H9 (cell line): ENCODE results near the gene EPAS1. TPM values are rescaled to one million over a fixed set of nuclear protein-coding genes. Genes with fewer than 3 reads are reported as not detected.

Experiments used
- DNase-seq: peaks from one replicate; pipeline ENCODE4 v3.0.0-alpha.2; 2017
- H2AFZ ChIP-seq: one replicate; pipeline ENCODE4 v1.6.1; 2013; ENCODE audit warnings: mild to moderate bottlenecking, low read length, control low read depth, moderate library complexity
- H2AK5ac ChIP-seq: 2 replicates; pipeline ENCODE4 v1.6.1; 2013; ENCODE audit warnings: low read length, control low read depth, mixed read lengths; ENCODE audit not compliant: insufficient read length
- H2BK120ac ChIP-seq: one replicate; pipeline ENCODE4 v1.6.1; 2013; ENCODE audit warnings: low read depth, mild to moderate bottlenecking, low read length, control low read depth, inconsistent platforms; ENCODE audit not compliant: poor library complexity, severe bottlenecking
- H2BK12ac ChIP-seq: 2 replicates; pipeline ENCODE4 v1.6.1; 2013; ENCODE audit warnings: low read length, control low read depth, mixed read lengths, low read depth; ENCODE audit not compliant: insufficient read length
- H2BK15ac ChIP-seq: 2 replicates; pipeline ENCODE4 v1.6.1; 2013; ENCODE audit warnings: low read depth, low read length, control low read depth
- H2BK20ac ChIP-seq: one replicate; pipeline ENCODE4 v1.6.1; 2013; ENCODE audit warnings: low read depth, mild to moderate bottlenecking, low read length, control low read depth, inconsistent platforms; ENCODE audit not compliant: poor library complexity, severe bottlenecking
- H2BK5ac ChIP-seq: 2 replicates; pipeline ENCODE4 v1.6.1; 2013; ENCODE audit warnings: low read length, control low read depth, mixed read lengths; ENCODE audit not compliant: insufficient read length
- H3K14ac ChIP-seq: 2 replicates; pipeline ENCODE4 v1.6.1; 2013; ENCODE audit warnings: low read length, control low read depth; ENCODE audit not compliant: insufficient read depth
- H3K18ac ChIP-seq: 2 replicates; pipeline ENCODE4 v1.6.1; 2013; ENCODE audit warnings: low read depth, mild to moderate bottlenecking, mixed read lengths, low read length, control low read depth; ENCODE audit not compliant: insufficient read length
- H3K23ac ChIP-seq: 2 replicates; pipeline ENCODE4 v1.6.1; 2013; ENCODE audit warnings: low read length, control low read depth, mixed read lengths, low read depth; ENCODE audit not compliant: insufficient read length
- H3K23me2 ChIP-seq: 2 replicates; pipeline ENCODE4 v1.6.1; 2013; ENCODE audit warnings: low read depth, mild to moderate bottlenecking, mixed read lengths, low read length, control low read depth; ENCODE audit not compliant: insufficient read length, poor library complexity, severe bottlenecking
- H3K27ac ChIP-seq: 2 replicates; pipeline ENCODE4 v1.5.1; 2013; ENCODE audit warnings: low read length, control low read depth, mixed read lengths, low read depth; ENCODE audit not compliant: insufficient read length
- H3K27me3 ChIP-seq: 2 replicates; pipeline ENCODE4 v1.6.1; 2013; ENCODE audit warnings: low read length, control low read depth, inconsistent platforms; ENCODE audit not compliant: insufficient read depth
- H3K4ac ChIP-seq: 2 replicates; pipeline ENCODE4 v1.6.1; 2013; ENCODE audit warnings: low read depth, mild to moderate bottlenecking, control low read depth, inconsistent platforms, low read length, moderate library complexity
- H3K4me1 ChIP-seq: 2 replicates; pipeline ENCODE4 v1.6.1; 2013; ENCODE audit warnings: low read length, control low read depth, inconsistent platforms; ENCODE audit not compliant: insufficient read depth
- H3K4me2 ChIP-seq: 2 replicates; pipeline ENCODE4 v1.6.1; 2013; ENCODE audit warnings: low read length, control low read depth, mixed read lengths; ENCODE audit not compliant: insufficient read length, insufficient read depth
- H3K56ac ChIP-seq: 2 replicates; pipeline ENCODE4 v1.6.1; 2013; ENCODE audit warnings: low read depth, mild to moderate bottlenecking, mixed read lengths, low read length, control low read depth; ENCODE audit not compliant: insufficient read length
- H3K79me1 ChIP-seq: 2 replicates; pipeline ENCODE4 v1.6.1; 2013; ENCODE audit warnings: low read depth, mild to moderate bottlenecking, moderate library complexity, low read length, control low read depth, inconsistent platforms; ENCODE audit not compliant: insufficient read depth, poor library complexity, severe bottlenecking
- H3K79me2 ChIP-seq: 2 replicates; pipeline ENCODE4 v1.6.1; 2013; ENCODE audit warnings: low read length, control low read depth, inconsistent platforms; ENCODE audit not compliant: insufficient read depth
- H3K9ac ChIP-seq: 2 replicates; pipeline ENCODE4 v1.6.1; 2013; ENCODE audit warnings: low read length, control low read depth, mixed read lengths; ENCODE audit not compliant: insufficient read length; ENCODE audit errors: extremely low read depth
- H3K9me3 ChIP-seq: one replicate; pipeline ENCODE4 v1.6.1; 2013; ENCODE audit warnings: low read depth, low read length, inconsistent platforms; ENCODE audit not compliant: control insufficient read depth
- H3T11ph ChIP-seq: one replicate; pipeline ENCODE4 v1.6.1; 2013; ENCODE audit warnings: mild to moderate bottlenecking, low read length, control low read depth, inconsistent platforms
- H4K20me1 ChIP-seq: one replicate; pipeline ENCODE4 v1.6.1; 2013; ENCODE audit not compliant: control insufficient read depth, insufficient read length, insufficient read depth
- H4K5ac ChIP-seq: 2 replicates; pipeline ENCODE4 v1.6.1; 2013; ENCODE audit warnings: low read depth, mild to moderate bottlenecking, mixed read lengths, low read length, control low read depth; ENCODE audit not compliant: insufficient read length
- H4K8ac ChIP-seq: replicated peaks from 2 replicates; pipeline ENCODE4 v1.6.1; 2013; ENCODE audit warnings: low read length, control low read depth, mixed read lengths, low read depth; ENCODE audit not compliant: insufficient read length
- H4K91ac ChIP-seq: 2 replicates; pipeline ENCODE4 v1.6.1; 2013; ENCODE audit warnings: low read depth, mild to moderate bottlenecking, moderate library complexity, mixed read lengths, low read length, control low read depth; ENCODE audit not compliant: insufficient read length
- H3K27ac Mint-ChIP-seq, 3 experiments: 2 replicates in 2 of 3; 3 replicates in 1 of 3; pipeline ENCODE4 v1.8.0; 2020 to 2021; ENCODE audit warnings: mixed read lengths in 3 of 3, mild to moderate bottlenecking in 1 of 3, moderate library complexity in 1 of 3
- H3K27me3 Mint-ChIP-seq: 2 replicates; pipeline ENCODE4 v1.8.0; 2021; ENCODE audit warnings: low read depth, mild to moderate bottlenecking, moderate library complexity, mixed read lengths
- H3K36me3 Mint-ChIP-seq, 3 experiments: 2 replicates in 2 of 3; 3 replicates in 1 of 3; pipeline ENCODE4 v1.8.0; 2020 to 2021; ENCODE audit warnings: low read depth in 3 of 3, mixed read lengths in 3 of 3; ENCODE audit not compliant: insufficient read depth in 1 of 3
- H3K4me1 Mint-ChIP-seq, 2 experiments: 2 replicates each; pipeline ENCODE4 v1.8.0; 2020; ENCODE audit warnings: mixed read lengths in 2 of 2
- H3K4me3 Mint-ChIP-seq, 2 experiments: 2 replicates in 1 of 2; 3 replicates in 1 of 2; pipeline ENCODE4 v1.8.0; 2020 to 2021; ENCODE audit warnings: mild to moderate bottlenecking in 2 of 2, mixed read lengths in 2 of 2, moderate library complexity in 1 of 2
- H3K9me3 Mint-ChIP-seq, 2 experiments: 2 replicates in 1 of 2; 3 replicates in 1 of 2; pipeline ENCODE4 v1.8.0; 2020; ENCODE audit warnings: mild to moderate bottlenecking in 2 of 2, mixed read lengths in 2 of 2, moderate library complexity in 1 of 2
- CTCF ChIP-seq: fragments of 200-600 bp; sonication (generic); conservative IDR thresholded peaks from 3 replicates; pipeline ENCODE4 v1.8.0; 2021; ENCODE audit warnings: antibody characterized with exemption, mild to moderate bottlenecking
- WGBS: extraction: QIAGEN DNeasy Blood & Tissue Kit; methylation state at CpG from one replicate; pipeline ENCODE4 v1.1.7; 2013; ENCODE audit warnings: missing lambda C conversion rate, low lambda C conversion rate, mixed read lengths; ENCODE audit not compliant: insufficient read length; ENCODE audit errors: extremely low coverage; 5-methylcytosine and 5-hydroxymethylcytosine counted together
- total RNA-seq: library from RNA; stranded (reverse); gene quantifications from 2 replicates; pipeline ENCODE4 v1.2.1, GENCODE V29; 2021

EPAS1 gene
- total RNA-seq, 1 experiment from 2014 or later, result 1.1 TPM

DNA sequence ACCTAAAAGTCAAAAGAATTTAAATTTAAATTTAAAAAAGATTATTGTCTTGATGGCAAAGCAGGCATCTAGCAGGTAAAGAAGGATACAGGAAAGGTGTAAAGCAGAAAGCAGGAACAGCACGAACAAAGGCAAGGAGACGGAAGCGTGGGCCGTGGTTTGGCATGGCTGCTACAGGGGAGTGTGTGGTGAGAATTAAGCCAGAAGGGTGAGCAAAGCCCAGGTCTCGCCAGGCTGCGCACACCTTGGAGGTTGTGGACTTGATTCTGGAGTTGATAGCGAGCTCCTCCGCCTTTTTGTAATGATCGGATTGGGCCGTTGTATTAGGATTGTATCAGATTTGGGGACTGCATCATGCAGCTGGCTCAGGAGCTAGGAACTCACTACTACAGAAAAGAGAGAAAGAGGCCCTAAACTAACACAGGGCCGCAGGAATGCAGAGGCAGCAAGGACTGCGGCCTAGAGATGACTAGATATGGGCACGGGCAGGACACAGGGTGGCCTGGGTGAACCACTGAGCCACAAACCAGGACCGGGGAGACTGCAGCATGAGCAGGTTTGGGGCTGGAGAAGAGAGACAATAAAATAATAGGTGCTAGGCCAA, 110.7 kb downstream of the EPAS1 start:
- Histone ChIP-seq H3K4me1 (no peaks in the 10 kb centered on the region), H2BK15ac (no peak overlapping the region), H4K91ac (no peak overlapping the region), H2BK5ac (no peak overlapping the region), H3K23me2 (no peaks in the 10 kb centered on the region), H3K14ac (no peak overlapping the region; the same call in 1 of the 2 replicates), H3K9me3 (no peaks in the 10 kb centered on the region), H4K5ac (no peak overlapping the region), H3K18ac (no peak overlapping the region), H3K79me2 (no peaks in the 10 kb centered on the region), H2BK20ac (no peak overlapping the region), H4K8ac (no peak overlapping the region), H3K27ac (no peak overlapping the region), H3K56ac (no peak overlapping the region), H3K4me2 (no peak overlapping the region), H2AFZ (no peak overlapping the region), H2AK5ac (no peak overlapping the region), H3K79me1 (no peaks in the 10 kb centered on the region), H3K27me3 (no peaks in the 10 kb centered on the region), H2BK12ac (no peak overlapping the region), H4K20me1 (no peaks in the 10 kb centered on the region), H3K9ac (no peak overlapping the region), H2BK120ac (no peak overlapping the region), H3K4ac (no peak overlapping the region), H3K23ac (no peak overlapping the region), H3T11ph (no peak overlapping the region)
- Mint-ChIP-seq H3K27me3 (no peaks in the 10 kb centered on the region), H3K27ac (peak overlapping the region in 1 of 3 experiments; percentile 50; a peak in 1 of 7 replicates), H3K4me1 (peaks cover 4 to 14% of the 10 kb centered on the region in 2 experiments), H3K9me3 (no peaks in the 10 kb centered on the region), H3K4me3 (no peak overlapping the region), H3K36me3 (no peaks in the 10 kb centered on the region)
- no CpG with 5 or more reads among the region's 14 CpGs for WGBS
- no peak for DNase-seq
- TF ChIP-seq CTCF, result no peak
